PC-3 (cell line): ENCODE results near the gene ZNF189. TPM values are rescaled to one million over a fixed set of nuclear protein-coding genes. Genes with fewer than 3 reads are reported as not detected.

Experiments
- ATAC-seq: fragments of 200-7000 bp; cut with Tn5 transposase; 2 replicates; pipeline ENCODE4 v1.9.1; 2020; ENCODE audit warnings: mild to moderate bottlenecking, moderate library complexity
- BruUV-seq: library from RNA; stranded (reverse); fragments of 400-500 nt; replicated peaks from 2 replicates; lab custom pipeline; 2021; lab: Mats Ljungman, UMichigan
- CTCF ChIA-PET: fragments of 300-600 bp; sonication (Branson Sonifier 250); formaldehyde crosslinking; loops from one replicate; lab custom pipeline; 2022; ENCODE audit warnings: antibody characterized with exemption; lab: Charles Lee
- POLR2A ChIA-PET: fragments of 300-600 bp; sonication (Branson Sonifier 250); formaldehyde crosslinking; loops from one replicate; lab custom pipeline; 2022; ENCODE audit warnings: antibody characterized with exemption; ENCODE audit not compliant: unreplicated experiment; lab: Charles Lee
- DNase-seq: peaks from one replicate; pipeline ENCODE4 v3.0.0-alpha.2; 2015
- H2AFZ ChIP-seq: fragments of 300-600 bp; sonication (generic); 2 replicates; pipeline ENCODE4 v1.6.0; 2016; ENCODE audit warnings: antibody characterized with exemption, low read length
- H3F3A ChIP-seq: fragments of 300-600 bp; sonication (generic); one replicate; pipeline ENCODE4 v1.6.0; 2017; ENCODE audit warnings: antibody characterized with exemption, low read length, control low read depth, mild to moderate bottlenecking; ENCODE audit not compliant: unreplicated experiment
- H3K27ac ChIP-seq: fragments of 300-600 bp; sonication (generic); 2 replicates; pipeline ENCODE4 v1.5.1; 2016; ENCODE audit warnings: mild to moderate bottlenecking, low read length
- H3K27me3 ChIP-seq: fragments of 300-600 bp; sonication (generic); 2 replicates; pipeline ENCODE4 v1.6.1; 2016; ENCODE audit warnings: low read length, mixed read lengths
- H3K36me3 ChIP-seq: fragments of 300-600 bp; sonication (generic); 2 replicates; pipeline ENCODE4 v1.6.1; 2016; ENCODE audit warnings: low read depth, mixed run types, low read length, mixed read lengths
- H3K4me1 ChIP-seq: fragments of 300-600 bp; sonication (generic); 2 replicates; pipeline ENCODE4 v1.5.1; 2016; ENCODE audit warnings: low read length; ENCODE audit not compliant: insufficient read depth
- H3K4me2 ChIP-seq: fragments of 300-600 bp; sonication (generic); 2 replicates; pipeline ENCODE4 v1.6.0; 2016; ENCODE audit warnings: low read length
- H3K4me3 ChIP-seq: fragments of 300-600 bp; sonication (generic); 2 replicates; pipeline ENCODE4 v1.5.1; 2016; ENCODE audit warnings: mild to moderate bottlenecking, low read length, mixed read lengths
- H3K79me2 ChIP-seq: fragments of 300-600 bp; sonication (generic); 2 replicates; pipeline ENCODE4 v1.6.1; 2017; ENCODE audit warnings: low read length, mixed read lengths
- H3K9ac ChIP-seq: fragments of 300-600 bp; sonication (generic); 2 replicates; pipeline ENCODE4 v1.6.0; 2016; ENCODE audit warnings: mild to moderate bottlenecking, low read length
- H3K9me2 ChIP-seq: fragments of 300-600 bp; sonication (generic); replicated peaks from 2 replicates; pipeline ENCODE4 v1.6.1; 2016; ENCODE audit warnings: mixed run types, low read length, mixed read lengths
- H3K9me3 ChIP-seq: fragments of 300-600 bp; sonication (generic); 2 replicates; pipeline ENCODE4 v1.6.1; 2016; ENCODE audit warnings: low read length, mixed read lengths
- H4K20me1 ChIP-seq: fragments of 300-600 bp; sonication (generic); 2 replicates; pipeline ENCODE4 v1.6.1; 2016; ENCODE audit warnings: low read length, mixed read lengths
- EZH2 ChIP-seq: fragments of 300-600 bp; sonication (generic); IDR thresholded peaks from one replicate; pipeline ENCODE4 v1.6.1; 2017; ENCODE audit warnings: antibody characterized with exemption, mild to moderate bottlenecking, low read length; ENCODE audit not compliant: unreplicated experiment
- EZH2phosphoT487 ChIP-seq: fragments of 300-600 bp; sonication (generic); IDR thresholded peaks from 2 replicates; pipeline ENCODE4 v1.6.1; 2018; ENCODE audit warnings: mild to moderate bottlenecking, antibody characterized with exemption, low read length, borderline replicate concordance
- intact Hi-C: fragments of 100-400 bp; cut with micrococcal nuclease; formaldehyde crosslinking; loops from 2 replicates; pipeline ENCODE4 v1.9.0; 2023
- total RNA-seq: library from RNA; depleted of rRNA; stranded (reverse); fragments of >200 nt; gene quantifications from 2 replicates; pipeline ENCODE4 v1.2.3, GENCODE V29; 2014
- TF ChIP-seq, protein P1 (sequence below): fragments of 300-600 bp; sonication (generic); conservative IDR thresholded peaks from 2 replicates; pipeline ENCODE4 v1.5.1; 2017; ENCODE audit warnings: antibody characterized with exemption, low read depth, mild to moderate bottlenecking, low read length

ZNF189 gene
- total RNA-seq, 1 experiment from 2014 or later = 4.5 TPM

DNA sequence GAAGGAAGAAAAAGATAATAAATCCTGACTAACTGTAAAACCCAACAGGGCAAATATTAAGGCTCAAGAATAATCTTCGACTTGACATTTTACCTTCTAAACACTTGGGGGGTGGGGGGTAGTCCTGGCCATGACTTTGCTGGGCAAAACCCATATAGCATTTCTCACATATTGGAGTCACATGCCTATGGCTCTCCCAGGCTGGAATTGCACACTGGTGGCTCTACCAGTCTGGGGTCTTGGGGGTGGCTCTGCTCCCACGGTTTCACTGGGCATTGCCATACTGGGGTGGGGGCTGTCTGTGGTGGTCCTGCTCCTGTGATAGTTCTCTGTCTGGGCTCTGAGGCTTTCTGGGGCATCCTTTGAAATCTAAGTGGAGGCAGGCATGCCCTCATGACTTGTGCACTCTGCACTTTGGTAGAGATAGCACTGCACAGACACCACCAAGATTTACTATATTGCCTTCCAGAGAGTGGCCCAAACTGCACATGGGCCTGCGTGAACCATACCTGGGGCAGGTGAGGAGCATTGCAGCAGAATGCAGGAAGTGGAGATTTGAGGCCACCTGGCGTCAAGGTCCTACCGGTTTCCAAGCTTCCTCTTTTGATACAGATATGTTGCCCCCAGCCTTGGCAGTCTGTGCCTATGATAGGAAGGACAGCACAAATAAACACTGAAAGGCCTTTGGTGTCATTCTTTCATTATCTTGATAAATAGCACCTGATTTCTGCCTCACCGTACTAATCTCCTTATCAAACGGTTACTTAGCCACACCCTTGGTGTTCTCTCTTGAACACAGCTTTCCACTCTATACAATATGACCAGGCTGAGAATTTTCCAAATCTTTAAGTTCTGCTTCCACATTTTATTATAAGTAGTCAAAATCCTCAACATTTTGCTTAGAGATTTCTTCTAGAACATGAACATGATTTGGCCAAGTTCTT is 43.6 kb upstream of the ZNF189 start:
- Histone ChIP-seq H3K4me3 (no peak overlapping the region), H3K79me2 (no peaks in the 10 kb centered on the region), H3K9ac (no peak overlapping the region), H3K36me3 (no peaks in the 10 kb centered on the region), H4K20me1 (no peaks in the 10 kb centered on the region), H3K27me3 (no peaks in the 10 kb centered on the region), H2AFZ (no peak overlapping the region), H3F3A (no peaks in the 10 kb centered on the region), H3K9me3 (no peaks in the 10 kb centered on the region), H3K4me2 (no peak overlapping the region), H3K4me1 (no peaks in the 10 kb centered on the region), H3K9me2 (no peaks in the 10 kb centered on the region), H3K27ac (no peak overlapping the region)
- BruUV-seq = no TSS peak
- intact Hi-C loops = no loop called here
- POLR2A ChIA-PET = no interaction called here
- TF ChIP-seq, protein P1, sequence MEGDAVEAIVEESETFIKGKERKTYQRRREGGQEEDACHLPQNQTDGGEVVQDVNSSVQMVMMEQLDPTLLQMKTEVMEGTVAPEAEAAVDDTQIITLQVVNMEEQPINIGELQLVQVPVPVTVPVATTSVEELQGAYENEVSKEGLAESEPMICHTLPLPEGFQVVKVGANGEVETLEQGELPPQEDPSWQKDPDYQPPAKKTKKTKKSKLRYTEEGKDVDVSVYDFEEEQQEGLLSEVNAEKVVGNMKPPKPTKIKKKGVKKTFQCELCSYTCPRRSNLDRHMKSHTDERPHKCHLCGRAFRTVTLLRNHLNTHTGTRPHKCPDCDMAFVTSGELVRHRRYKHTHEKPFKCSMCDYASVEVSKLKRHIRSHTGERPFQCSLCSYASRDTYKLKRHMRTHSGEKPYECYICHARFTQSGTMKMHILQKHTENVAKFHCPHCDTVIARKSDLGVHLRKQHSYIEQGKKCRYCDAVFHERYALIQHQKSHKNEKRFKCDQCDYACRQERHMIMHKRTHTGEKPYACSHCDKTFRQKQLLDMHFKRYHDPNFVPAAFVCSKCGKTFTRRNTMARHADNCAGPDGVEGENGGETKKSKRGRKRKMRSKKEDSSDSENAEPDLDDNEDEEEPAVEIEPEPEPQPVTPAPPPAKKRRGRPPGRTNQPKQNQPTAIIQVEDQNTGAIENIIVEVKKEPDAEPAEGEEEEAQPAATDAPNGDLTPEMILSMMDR = no peak
- no peak for TF ChIP-seq EZH2
- no peak for TF ChIP-seq EZH2phosphoT487
- DNase-seq (no peak), ATAC-seq (no peak)
- CTCF ChIA-PET = no interaction called here

DNA sequence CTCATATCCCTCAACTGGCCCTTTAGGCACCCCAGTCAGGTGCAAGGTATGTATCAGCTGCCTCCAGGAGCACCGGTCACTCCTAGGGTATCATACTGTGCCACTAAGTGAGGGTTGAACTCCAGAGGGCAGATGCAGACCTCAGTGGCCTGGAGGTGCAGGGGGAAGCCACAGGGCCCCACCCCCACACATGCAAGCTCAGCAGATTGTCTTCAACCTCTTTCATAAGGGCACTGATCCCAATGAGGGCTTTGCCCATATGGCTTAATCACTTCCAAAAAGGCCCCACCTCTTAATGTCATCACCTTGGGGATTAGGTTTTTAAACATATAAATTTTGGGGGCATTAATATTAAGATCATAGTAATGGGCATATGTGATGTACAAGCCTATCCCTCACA is 42.0 kb upstream of the ZNF189 start:
- ATAC-seq = no peak
- Histone ChIP-seq H3K36me3 (no peaks in the 10 kb centered on the region), H3F3A (no peaks in the 10 kb centered on the region), H2AFZ (no peak overlapping the region), H3K4me3 (no peak overlapping the region), H3K9ac (no peak overlapping the region), H3K9me2 (no peaks in the 10 kb centered on the region), H3K27ac (no peak overlapping the region), H3K4me1 (no peaks in the 10 kb centered on the region), H3K79me2 (no peaks in the 10 kb centered on the region), H3K4me2 (no peak overlapping the region), H3K9me3 (no peaks in the 10 kb centered on the region), H3K27me3 (no peaks in the 10 kb centered on the region), H4K20me1 (no peaks in the 10 kb centered on the region)
- POLR2A ChIA-PET = no interaction called here
- TF ChIP-seq EZH2phosphoT487 = no peak
- TF ChIP-seq, protein P1 = no peak
- no peak for TF ChIP-seq EZH2
- intact Hi-C loops = no loop called here
- no TSS peak for BruUV-seq
- DNase-seq = no peak
- CTCF ChIA-PET = no interaction called here

GRCh38 chr9:101359679-101360078 is 39.0 kb upstream of the ZNF189 start:
- intact Hi-C loops = no loop called here
- Histone ChIP-seq H3F3A (no peaks in the 10 kb centered on the region), H3K36me3 (no peaks in the 10 kb centered on the region), H2AFZ (no peak overlapping the region), H3K9me2 (no peaks in the 10 kb centered on the region), H4K20me1 (no peaks in the 10 kb centered on the region), H3K27me3 (no peaks in the 10 kb centered on the region), H3K9me3 (no peaks in the 10 kb centered on the region), H3K4me1 (no peaks in the 10 kb centered on the region), H3K27ac (no peak overlapping the region), H3K4me3 (no peak overlapping the region), H3K9ac (no peak overlapping the region), H3K4me2 (no peak overlapping the region), H3K79me2 (no peaks in the 10 kb centered on the region)
- no TSS peak for BruUV-seq
- ATAC-seq = no peak
- ChIA-PET POLR2A (no interaction called here), CTCF (no interaction called here)
- DNase-seq = no peak
- TF ChIP-seq EZH2 = no peak
- TF ChIP-seq, protein P1 = no peak
- TF ChIP-seq EZH2phosphoT487 = no peak
